Transverse colon (tissue), 4 donors: ENCODE data around the gene AXIN1.

Experiments used
- EP300 ChIP-seq: sonication (generic); formaldehyde crosslinking; IDR thresholded peaks from one replicate; pipeline ENCODE4 v1.6.1; 2017; ENCODE audit warnings: antibody characterized with exemption, low read depth
- POLR2A ChIP-seq: fragments of 450-650 bp; IDR thresholded peaks from one replicate; pipeline ENCODE4 v1.6.1; 2016; ENCODE audit warnings: antibody characterized with exemption, mild to moderate bottlenecking, moderate library complexity
- POLR2AphosphoS5 ChIP-seq, 3 donors: sonication (generic); formaldehyde crosslinking; IDR thresholded peaks; one replicate each; pipeline ENCODE4 v1.6.1; 2016; ENCODE audit warnings: antibody characterized with exemption in 3 of 3
- TF ChIP-seq, protein P1 (sequence below), 5 experiments: fragments of 200-600 bp in 3 of 5; fragments of 450-650 bp in 2 of 5; sonication (generic) in 3 of 5; IDR thresholded peaks; 1 replicate in 2 of 5; 2 replicates in 3 of 5; pipeline ENCODE4 v1.5.1; 2016 to 2017; ENCODE audit warnings: antibody characterized with exemption in 5 of 5, inconsistent platforms in 3 of 5, mild to moderate bottlenecking in 2 of 5, moderate library complexity in 1 of 5

DNA sequence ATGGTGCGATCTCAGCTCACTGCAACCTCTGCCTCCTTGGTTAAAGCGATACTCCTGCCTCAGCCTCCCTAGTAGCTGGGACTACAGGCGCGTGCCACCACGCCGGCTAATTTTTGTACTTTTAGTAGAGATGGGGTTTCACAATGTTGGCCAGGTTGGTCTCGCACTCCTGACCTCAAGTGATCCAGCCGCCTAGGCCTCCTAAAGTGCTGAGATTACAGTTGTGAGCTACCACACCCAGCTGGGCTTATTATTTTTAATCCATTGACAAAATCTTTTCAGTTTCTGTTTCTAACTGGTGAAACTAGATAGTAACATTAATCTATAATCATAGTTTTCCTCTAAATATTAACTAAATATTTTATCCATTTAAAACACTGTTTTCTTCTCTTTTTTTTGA is 112.0 kb downstream of the AXIN1 start:
- no peak for TF ChIP-seq POLR2A
- TF ChIP-seq, protein P1, sequence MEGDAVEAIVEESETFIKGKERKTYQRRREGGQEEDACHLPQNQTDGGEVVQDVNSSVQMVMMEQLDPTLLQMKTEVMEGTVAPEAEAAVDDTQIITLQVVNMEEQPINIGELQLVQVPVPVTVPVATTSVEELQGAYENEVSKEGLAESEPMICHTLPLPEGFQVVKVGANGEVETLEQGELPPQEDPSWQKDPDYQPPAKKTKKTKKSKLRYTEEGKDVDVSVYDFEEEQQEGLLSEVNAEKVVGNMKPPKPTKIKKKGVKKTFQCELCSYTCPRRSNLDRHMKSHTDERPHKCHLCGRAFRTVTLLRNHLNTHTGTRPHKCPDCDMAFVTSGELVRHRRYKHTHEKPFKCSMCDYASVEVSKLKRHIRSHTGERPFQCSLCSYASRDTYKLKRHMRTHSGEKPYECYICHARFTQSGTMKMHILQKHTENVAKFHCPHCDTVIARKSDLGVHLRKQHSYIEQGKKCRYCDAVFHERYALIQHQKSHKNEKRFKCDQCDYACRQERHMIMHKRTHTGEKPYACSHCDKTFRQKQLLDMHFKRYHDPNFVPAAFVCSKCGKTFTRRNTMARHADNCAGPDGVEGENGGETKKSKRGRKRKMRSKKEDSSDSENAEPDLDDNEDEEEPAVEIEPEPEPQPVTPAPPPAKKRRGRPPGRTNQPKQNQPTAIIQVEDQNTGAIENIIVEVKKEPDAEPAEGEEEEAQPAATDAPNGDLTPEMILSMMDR (IDR thresholded peaks at IDR 0.05), result no peak
- TF ChIP-seq POLR2AphosphoS5 (IDR thresholded peaks at IDR 0.05), result no peak
- TF ChIP-seq EP300, result no peak
